ENCODE results near the gene ELL3. TPM values are rescaled to one million over a fixed set of nuclear protein-coding genes. Genes with fewer than 3 reads are reported as not detected.
"Not testable (repeated sequence)": the region's sequence is repeated elsewhere in the genome, so short reads cannot be mapped to it uniquely, and the experiment has no call there.

ELL3 gene
- 1 to 10 TPM; 3.1 to 3.2 (median 3.2) TPM for polyA plus RNA-seq (ENCODE audit: insufficient read length in 3 of 3)
- long read RNA-seq, donor 1, partial matches to known transcripts: 0 of 1 reads
- long read RNA-seq, donor 1, other reads (novel, unspliced or antisense): 0 of 1 reads
- long read RNA-seq, donor 2: 0 reads
- long read RNA-seq, donor 3: 0 reads
- long read RNA-seq, donor 4: 0 reads
- long read RNA-seq, donor 5, partial matches to known transcripts: 0 of 1 reads
- long read RNA-seq, donor 5, other reads (novel, unspliced or antisense): 0 of 1 reads
- long read RNA-seq, donor 6, partial matches to known transcripts: 0 of 1 reads
- long read RNA-seq, donor 6, other reads (novel, unspliced or antisense): 0 of 1 reads
- long read RNA-seq, donor 7: 0 reads
- long read RNA-seq, donor 8: 0 reads
- long read RNA-seq, donor 9: 0 reads
- long read RNA-seq, donor 10: 0 reads
- long read RNA-seq, donor 11: 0 reads
- long read RNA-seq, donor 12, partial matches to known transcripts: 717 of 1,896 reads
- long read RNA-seq, donor 12, other reads (novel, unspliced or antisense): 1,179 of 1,896 reads
- long read RNA-seq, donor 13, partial matches to known transcripts: 0 of 1 reads
- long read RNA-seq, donor 13, other reads (novel, unspliced or antisense): 0 of 1 reads
- long read RNA-seq, donor 14: 0 reads
- long read RNA-seq, donor 15: 0 reads
- long read RNA-seq, donor 16: 0 reads

GRCh38 chr15:43776718-43777266 lies at the start of gene ELL3:
Gene ELL3, minus strand, starts transcription at chr15:43776966. Its CDS starts 65 bp downstream, at chr15:43776901.
- DNase-seq: no peak

GRCh38 chr15:43826029-43826507 lies 49.3 kb upstream of the ELL3 start:
- DNase-seq: no peak

GRCh38 chr15:43825305-43825704 lies 48.5 kb upstream of the ELL3 start:
- not testable (repeated sequence) for DNase-seq

- DNase-seq: peak; percentile 95
Observed at GRCh38 chr15:43824302-43825246, 47.8 kb upstream of the ELL3 start, which contains the start of gene MFAP1. Gene MFAP1, minus strand, starts transcription at chr15:43824690. Its CDS starts 121 bp downstream, at chr15:43824569.

- no peak for DNase-seq
Observed at GRCh38 chr15:43821505-43821904, 44.7 kb upstream of the ELL3 start.

- DNase-seq: not testable (repeated sequence)
Observed at GRCh38 chr15:43815064-43815463, 38.3 kb upstream of the ELL3 start.

- no peak for DNase-seq
Observed at GRCh38 chr15:43808960-43809678, 32.4 kb upstream of the ELL3 start.

- no peak for DNase-seq
Observed at GRCh38 chr15:43808435-43808950, 31.7 kb upstream of the ELL3 start.

- DNase-seq: not testable (repeated sequence)
Observed at GRCh38 chr15:43802676-43803075, 25.9 kb upstream of the ELL3 start.

- DNase-seq: peak; percentile 91
Observed at GRCh38 chr15:43800286-43801141, 23.7 kb upstream of the ELL3 start, which contains the start of gene HYPK. Gene HYPK, plus strand, starts transcription at chr15:43800599. Its CDS starts 24 bp downstream, at chr15:43800623.

- no peak for DNase-seq
Observed at GRCh38 chr15:43799945-43800285, 23.1 kb upstream of the ELL3 start, which contains the start of gene SERINC4. Gene SERINC4, minus strand, starts transcription at chr15:43800220. Its CDS starts 234 bp downstream, at chr15:43799986.

- no peak for DNase-seq
Observed at GRCh38 chr15:43799209-43799944, 22.6 kb upstream of the ELL3 start.

GRCh38 chr15:43796566-43796965 lies 19.8 kb upstream of the ELL3 start:
- DNase-seq: no peak

GRCh38 chr15:43795997-43796396 lies 19.2 kb upstream of the ELL3 start:
- no peak for DNase-seq

- DNase-seq: no peak
Observed at GRCh38 chr15:43795197-43795596, 18.4 kb upstream of the ELL3 start.

- no peak for DNase-seq
Observed at GRCh38 chr15:43794269-43795037, 17.7 kb upstream of the ELL3 start.

GRCh38 chr15:43793647-43794046 lies 16.9 kb upstream of the ELL3 start:
- DNase-seq: no peak
